ENCODE measurements around the gene PSMD1. TPM values are rescaled to one million over a fixed set of nuclear protein-coding genes. Genes with fewer than 3 reads are reported as not detected.

PSMD1 gene
- polyA plus RNA-seq, 1 donor (not counting 4 experiments of a cell fraction or from before 2014, with no cell fraction given): 262 TPM

DNA sequence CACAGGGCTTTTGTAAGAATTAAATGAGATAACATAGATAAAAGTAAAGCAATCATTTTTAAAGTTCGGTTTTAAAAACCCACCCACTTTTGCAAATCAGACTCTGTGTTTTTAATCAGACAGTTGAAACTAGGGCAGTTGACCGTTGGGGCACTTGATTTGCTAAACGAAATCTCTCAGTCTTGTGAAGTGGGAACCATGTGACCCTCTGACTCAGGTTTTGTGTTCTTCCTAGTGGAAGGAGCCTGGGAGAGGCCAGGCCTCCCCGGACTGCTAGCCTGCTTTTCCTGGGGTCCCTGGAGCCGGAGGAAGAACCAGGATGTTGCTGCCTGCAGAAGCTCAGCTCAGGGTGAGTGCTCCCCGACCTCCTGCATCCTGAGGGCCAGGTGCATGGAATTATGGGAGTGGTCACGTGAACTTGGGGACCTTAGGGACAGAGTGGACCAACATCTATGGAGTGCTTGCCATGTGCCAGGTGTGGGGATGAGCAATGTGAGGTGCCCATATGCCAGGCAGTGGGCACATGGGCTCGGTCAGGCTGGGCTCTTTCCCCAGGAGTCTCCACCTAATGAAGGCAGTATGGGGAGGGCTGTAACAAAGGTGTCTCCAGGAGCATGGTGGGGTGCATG lies 15.5 kb upstream of the PSMD1 start:
- H3K4me3 ChIP-seq (ENCODE audit: control insufficient read depth in 2 of 3, extremely low read depth in 1 of 3, insufficient read depth in 2 of 3, low read depth in 1 of 3, low read length in 3 of 3): no peak overlapping the region
- peaks cover 42% of the 10 kb centered on the region for H3K27me3 ChIP-seq (ENCODE audit: control insufficient read depth, extremely low read depth, insufficient read depth, low read length)
- H3K27ac ChIP-seq (ENCODE audit: control insufficient read depth, insufficient read depth, low read length): no peak overlapping the region
- no peaks in the 10 kb centered on the region for H3K79me2 ChIP-seq (ENCODE audit: control insufficient read depth, insufficient read depth, low read length)
- no peak overlapping the region for H3K4me2 ChIP-seq (ENCODE audit: control insufficient read depth, extremely low read depth, insufficient read depth, low read depth, low read length)
- no peaks in the 10 kb centered on the region for H4K20me1 ChIP-seq (ENCODE audit: control insufficient read depth, extremely low read depth, insufficient read depth, low read length)
- FAIRE-seq (no peak), DNase-seq (ENCODE audit: low read depth, low spot score) (no peak)
- no peaks in the 10 kb centered on the region for H3K4me1 ChIP-seq (ENCODE audit: control insufficient read depth, extremely low read depth, insufficient read depth, low read length)
- no peak overlapping the region for H2AFZ ChIP-seq (ENCODE audit: control insufficient read depth, low read length)
- H3K9ac ChIP-seq (ENCODE audit: control insufficient read depth, extremely low read depth, insufficient read depth, low read length): no peak overlapping the region
- no peaks in the 10 kb centered on the region for H3K9me3 ChIP-seq (ENCODE audit: control insufficient read depth, low read depth, low read length)
- dilution Hi-C loops (cut with MboI; ENCODE audit: extremely low pct_ligation_motif_present, low sequenced_read_pairs): no loop called here
- TF ChIP-seq, protein P1, sequence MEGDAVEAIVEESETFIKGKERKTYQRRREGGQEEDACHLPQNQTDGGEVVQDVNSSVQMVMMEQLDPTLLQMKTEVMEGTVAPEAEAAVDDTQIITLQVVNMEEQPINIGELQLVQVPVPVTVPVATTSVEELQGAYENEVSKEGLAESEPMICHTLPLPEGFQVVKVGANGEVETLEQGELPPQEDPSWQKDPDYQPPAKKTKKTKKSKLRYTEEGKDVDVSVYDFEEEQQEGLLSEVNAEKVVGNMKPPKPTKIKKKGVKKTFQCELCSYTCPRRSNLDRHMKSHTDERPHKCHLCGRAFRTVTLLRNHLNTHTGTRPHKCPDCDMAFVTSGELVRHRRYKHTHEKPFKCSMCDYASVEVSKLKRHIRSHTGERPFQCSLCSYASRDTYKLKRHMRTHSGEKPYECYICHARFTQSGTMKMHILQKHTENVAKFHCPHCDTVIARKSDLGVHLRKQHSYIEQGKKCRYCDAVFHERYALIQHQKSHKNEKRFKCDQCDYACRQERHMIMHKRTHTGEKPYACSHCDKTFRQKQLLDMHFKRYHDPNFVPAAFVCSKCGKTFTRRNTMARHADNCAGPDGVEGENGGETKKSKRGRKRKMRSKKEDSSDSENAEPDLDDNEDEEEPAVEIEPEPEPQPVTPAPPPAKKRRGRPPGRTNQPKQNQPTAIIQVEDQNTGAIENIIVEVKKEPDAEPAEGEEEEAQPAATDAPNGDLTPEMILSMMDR (optimal IDR thresholded peaks at IDR 0.05 in 1 of 3, IDR thresholded peaks at IDR 0.05 in 1 of 3, conservative IDR thresholded peaks at IDR 0.05 in 1 of 3; ENCODE audit: extremely low read depth in 1 of 3, insufficient read depth in 2 of 3, low read length in 3 of 3): no peak
- TF ChIP-seq EZH2 (IDR thresholded peaks at IDR 0.05; ENCODE audit: low read length): no peak
- no peaks in the 10 kb centered on the region for H3K36me3 ChIP-seq (ENCODE audit: control insufficient read depth in 2 of 2, extremely low read depth in 1 of 2, insufficient read depth in 2 of 2, low read length in 2 of 2)
- no peaks in the 10 kb centered on the region for H3K9me1 ChIP-seq (ENCODE audit: control insufficient read depth, extremely low read depth, insufficient read depth, low read length)

DNA sequence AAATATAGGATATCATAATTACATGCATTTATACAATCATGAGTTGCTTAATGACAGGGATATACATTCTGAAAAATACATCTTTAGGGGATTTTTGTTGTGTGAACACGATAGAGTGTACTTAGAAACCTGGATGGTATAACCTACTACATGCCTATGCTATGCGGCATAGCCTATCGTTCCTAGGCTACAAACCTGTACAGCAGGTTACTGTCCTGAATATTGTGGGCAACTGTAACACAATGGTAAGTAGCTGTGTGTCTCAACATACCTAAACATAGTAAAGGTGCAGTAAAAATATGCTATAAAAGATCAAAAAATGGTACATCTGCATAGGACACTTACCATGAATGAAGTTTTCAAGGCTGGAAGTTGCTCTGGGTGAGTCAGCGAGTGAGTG lies 12.9 kb upstream of the PSMD1 start:
- no peak overlapping the region for H3K4me2 ChIP-seq (ENCODE audit: control insufficient read depth, extremely low read depth, insufficient read depth, low read depth, low read length)
- TF ChIP-seq EZH2 (IDR thresholded peaks at IDR 0.05; ENCODE audit: low read length): no peak
- TF ChIP-seq, protein P1 (optimal IDR thresholded peaks at IDR 0.05 in 1 of 3, IDR thresholded peaks at IDR 0.05 in 1 of 3, conservative IDR thresholded peaks at IDR 0.05 in 1 of 3; ENCODE audit: extremely low read depth in 1 of 3, insufficient read depth in 2 of 3, low read length in 3 of 3): no peak
- H3K79me2 ChIP-seq (ENCODE audit: control insufficient read depth, insufficient read depth, low read length): no peaks in the 10 kb centered on the region
- dilution Hi-C loops (cut with MboI; ENCODE audit: extremely low pct_ligation_motif_present, low sequenced_read_pairs): no loop called here
- H3K27ac ChIP-seq (ENCODE audit: control insufficient read depth, insufficient read depth, low read length): no peak overlapping the region
- no peak overlapping the region for H3K9ac ChIP-seq (ENCODE audit: control insufficient read depth, extremely low read depth, insufficient read depth, low read length)
- H2AFZ ChIP-seq (ENCODE audit: control insufficient read depth, low read length): no peak overlapping the region
- DNase-seq (ENCODE audit: low read depth, low spot score) (no peak), FAIRE-seq (no peak)
- no peaks in the 10 kb centered on the region for H4K20me1 ChIP-seq (ENCODE audit: control insufficient read depth, extremely low read depth, insufficient read depth, low read length)
- H3K9me3 ChIP-seq (ENCODE audit: control insufficient read depth, low read depth, low read length): no peaks in the 10 kb centered on the region
- H3K9me1 ChIP-seq (ENCODE audit: control insufficient read depth, extremely low read depth, insufficient read depth, low read length): no peaks in the 10 kb centered on the region
- peaks cover 31% of the 10 kb centered on the region for H3K27me3 ChIP-seq (ENCODE audit: control insufficient read depth, extremely low read depth, insufficient read depth, low read length)
- H3K36me3 ChIP-seq (ENCODE audit: control insufficient read depth in 2 of 2, extremely low read depth in 1 of 2, insufficient read depth in 2 of 2, low read length in 2 of 2): no peaks in the 10 kb centered on the region
- no peak overlapping the region for H3K4me3 ChIP-seq (ENCODE audit: control insufficient read depth in 2 of 3, extremely low read depth in 1 of 3, insufficient read depth in 2 of 3, low read depth in 1 of 3, low read length in 3 of 3)
- no peaks in the 10 kb centered on the region for H3K4me1 ChIP-seq (ENCODE audit: control insufficient read depth, extremely low read depth, insufficient read depth, low read length)
